Measurements from ENCODE around the gene BCL2. TPM values are rescaled to one million over a fixed set of nuclear protein-coding genes. Genes with fewer than 3 reads are reported as not detected.

Gene BCL2
- total RNA-seq, 1 donor from 2014 or later, result 4.9 TPM

DNA sequence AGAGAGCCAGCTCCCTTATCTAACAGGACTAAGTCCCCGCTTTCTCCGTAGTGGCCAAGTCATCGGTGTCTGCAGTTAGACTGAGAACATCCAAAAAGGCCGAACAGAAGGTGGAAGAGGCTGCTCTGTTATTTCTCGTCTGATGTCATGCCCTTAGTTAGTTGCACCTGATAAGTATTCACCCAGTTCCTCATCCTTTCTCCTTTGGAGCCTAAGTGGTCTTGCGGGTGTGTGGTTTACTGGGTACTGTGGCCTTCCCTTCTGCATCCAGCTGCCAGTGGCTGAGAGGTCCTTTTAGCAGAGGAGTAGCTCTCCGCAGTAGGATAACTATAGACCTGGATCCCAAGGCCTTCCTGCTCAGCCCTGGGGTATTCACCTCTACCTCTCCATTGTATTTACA is 211.6 kb downstream of the BCL2 start:
- H3K4me1 Mint-ChIP-seq, result peaks cover 29% of the 10 kb centered on the region

DNA sequence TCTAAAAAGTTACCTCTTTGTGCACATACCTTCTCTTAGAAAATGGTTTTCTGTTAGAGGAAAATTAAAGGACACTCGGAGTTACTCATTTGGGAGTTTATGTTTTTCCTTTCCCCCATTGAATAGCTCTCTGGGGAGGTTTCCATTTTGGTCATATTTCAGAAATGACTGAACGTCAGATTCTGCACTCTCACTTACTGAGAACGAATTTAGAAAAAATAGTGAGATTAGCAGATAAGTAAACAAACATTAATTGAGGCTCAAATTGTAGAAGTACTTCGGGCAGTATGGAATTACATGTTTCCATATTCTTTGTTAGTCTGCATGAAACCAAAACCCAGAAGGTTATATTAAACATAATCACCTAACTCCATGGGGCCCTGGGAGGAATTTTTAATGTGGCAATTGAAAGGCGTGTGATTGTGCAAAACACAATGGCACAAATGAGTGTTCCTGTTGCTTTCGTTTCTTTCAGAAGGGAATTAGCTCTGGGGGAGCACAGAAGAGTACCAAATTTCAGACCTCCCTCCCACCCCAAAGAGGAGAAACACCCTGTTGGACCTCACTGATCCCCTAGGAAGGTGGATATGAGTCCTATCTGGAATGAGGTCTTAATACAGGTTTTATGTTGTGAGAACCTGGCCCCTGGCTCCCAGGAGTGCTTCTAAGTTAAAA is 212.3 kb downstream of the BCL2 start:
- peaks cover 29% of the 10 kb centered on the region for H3K4me1 Mint-ChIP-seq

More for the DNA sequence above, 211.6 kb downstream of the BCL2 start:
- Mint-ChIP-seq H3K9me3 (peaks cover 16% of the 10 kb centered on the region), H3K27me3 (ENCODE audit: insufficient read depth, low read depth) (peaks cover 17% of the 10 kb centered on the region), H3K4me3 (no peak overlapping the region), H3K27ac (peak overlapping the region; percentile 69), H3K36me3 (peaks cover 3% of the 10 kb centered on the region)
- no peaks in the 10 kb centered on the region for H3K27me3 ChIP-seq
- H3K9ac ChIP-seq, result no peak overlapping the region
- H3K4me3 ChIP-seq, result no peak overlapping the region
- H3K79me2 ChIP-seq (ENCODE audit: low read depth), result no peaks in the 10 kb centered on the region
- H2AFZ ChIP-seq (replicated peaks), result no peak overlapping the region
- no peaks in the 10 kb centered on the region for H3K36me3 ChIP-seq
- H4K20me1 ChIP-seq (ENCODE audit: low read depth), result no peaks in the 10 kb centered on the region
- DNase-seq (ENCODE audit: low spot score), result no peak
- H3K9me3 ChIP-seq (ENCODE audit: low read depth), result no peaks in the 10 kb centered on the region
- H3K4me2 ChIP-seq, result no peak overlapping the region
- TF ChIP-seq EZH2 (IDR thresholded peaks at IDR 0.05) (no peak), CTCF (IDR thresholded peaks at IDR 0.05) (no peak), EZH2phosphoT487 (IDR thresholded peaks at IDR 0.05) (no peak)
- H3K27ac ChIP-seq, result no peak overlapping the region
- peaks cover 8% of the 10 kb centered on the region for H3K4me1 ChIP-seq
- H3F3A ChIP-seq (ENCODE audit: low read depth), result no peaks in the 10 kb centered on the region

DNA sequence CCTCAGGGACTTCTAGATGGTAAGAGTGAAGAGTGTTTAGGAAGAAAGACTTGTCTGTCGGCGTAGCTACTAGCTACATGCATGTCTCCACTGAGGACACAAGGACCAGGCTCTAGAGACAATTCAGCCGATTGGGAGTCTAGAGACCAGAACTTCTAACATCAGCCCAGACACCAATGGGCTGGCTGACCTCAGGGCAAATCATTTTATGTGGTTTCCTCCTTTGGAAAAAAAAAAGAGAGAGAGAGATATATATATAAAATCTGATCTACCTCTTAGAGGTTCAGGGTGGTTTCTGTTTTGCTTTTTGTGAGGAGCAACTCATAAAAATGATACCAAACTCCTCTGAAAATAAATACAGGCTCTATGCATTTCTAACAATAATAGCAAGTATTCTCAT is 212.8 kb downstream of the BCL2 start:
- no peak overlapping the region for H3K27ac ChIP-seq
- H3K27me3 Mint-ChIP-seq (ENCODE audit: insufficient read depth, low read depth), result peaks cover 16% of the 10 kb centered on the region
- H3K4me3 Mint-ChIP-seq, result no peak overlapping the region
- no peaks in the 10 kb centered on the region for H3K36me3 ChIP-seq
- H4K20me1 ChIP-seq (ENCODE audit: low read depth), result no peaks in the 10 kb centered on the region
- H3K36me3 Mint-ChIP-seq, result peaks cover 3% of the 10 kb centered on the region
- H3K27me3 ChIP-seq, result no peaks in the 10 kb centered on the region
- no peaks in the 10 kb centered on the region for H3F3A ChIP-seq (ENCODE audit: low read depth)
- no peaks in the 10 kb centered on the region for H3K9me3 ChIP-seq (ENCODE audit: low read depth)
- peaks cover 29% of the 10 kb centered on the region for H3K4me1 Mint-ChIP-seq
- H3K4me2 ChIP-seq, result no peak overlapping the region
- H3K4me3 ChIP-seq, result no peak overlapping the region
- no peak overlapping the region for H3K9ac ChIP-seq
- H3K27ac Mint-ChIP-seq, result no peak overlapping the region
- DNase-seq (ENCODE audit: low spot score), result no peak
- TF ChIP-seq EZH2phosphoT487 (IDR thresholded peaks at IDR 0.05) (no peak), CTCF (IDR thresholded peaks at IDR 0.05) (no peak), EZH2 (IDR thresholded peaks at IDR 0.05) (no peak)
- H3K79me2 ChIP-seq (ENCODE audit: low read depth), result no peaks in the 10 kb centered on the region
- peaks cover 16% of the 10 kb centered on the region for H3K9me3 Mint-ChIP-seq
- no peak overlapping the region for H2AFZ ChIP-seq (replicated peaks)
- peaks cover 8% of the 10 kb centered on the region for H3K4me1 ChIP-seq

More for the DNA sequence above, 212.3 kb downstream of the BCL2 start:
- Histone ChIP-seq H3K79me2 (ENCODE audit: low read depth) (no peaks in the 10 kb centered on the region), H2AFZ (replicated peaks) (no peak overlapping the region), H3K4me3 (no peak overlapping the region), H4K20me1 (ENCODE audit: low read depth) (no peaks in the 10 kb centered on the region), H3K9me3 (ENCODE audit: low read depth) (no peaks in the 10 kb centered on the region), H3K4me2 (no peak overlapping the region), H3K36me3 (no peaks in the 10 kb centered on the region), H3F3A (ENCODE audit: low read depth) (no peaks in the 10 kb centered on the region), H3K27ac (no peak overlapping the region), H3K4me1 (peaks cover 8% of the 10 kb centered on the region), H3K27me3 (no peaks in the 10 kb centered on the region), H3K9ac (no peak overlapping the region)
- Mint-ChIP-seq H3K4me3 (no peak overlapping the region), H3K36me3 (peaks cover 3% of the 10 kb centered on the region), H3K27ac (no peak overlapping the region), H3K9me3 (peaks cover 16% of the 10 kb centered on the region), H3K27me3 (ENCODE audit: insufficient read depth, low read depth) (peaks cover 16% of the 10 kb centered on the region)
- TF ChIP-seq EZH2phosphoT487 (IDR thresholded peaks at IDR 0.05), result no peak
- no peak for TF ChIP-seq CTCF (IDR thresholded peaks at IDR 0.05)
- no peak for TF ChIP-seq EZH2 (IDR thresholded peaks at IDR 0.05)
- no peak for DNase-seq (ENCODE audit: low spot score)
